CD14-positive monocyte (primary cell): Measurements from ENCODE around the gene PNLDC1. TPM values are rescaled to one million over a fixed set of nuclear protein-coding genes. Genes with fewer than 3 reads are reported as not detected.
"Not testable (repeated sequence)": the region's sequence is repeated elsewhere in the genome, so short reads cannot be mapped to it uniquely, and the experiment has no call there.

Experiments used
- DNase-seq, 3 donors: peaks; one replicate each; pipeline ENCODE4 v3.0.0-alpha.2; 2011 to 2022
- H2AFZ ChIP-seq: 2 replicates; pipeline ENCODE4 v1.6.0; 2012; ENCODE audit warnings: mild to moderate bottlenecking, low read depth, low read length, inconsistent platforms; ENCODE audit not compliant: insufficient read depth, poor library complexity, severe bottlenecking
- H3K27ac ChIP-seq, 2 donors: 1 replicate in 1 of 2; 2 replicates in 1 of 2; pipeline ENCODE4 v1.5.1; 2012 to 2013; ENCODE audit warnings: low read length in 2 of 2, control low read depth in 1 of 2, inconsistent platforms in 1 of 2, low read depth in 1 of 2, mild to moderate bottlenecking in 1 of 2
- H3K27me3 ChIP-seq, 2 donors: one replicate each; pipeline versions ENCODE4 v1.6.0 to v1.6.1; 2011 to 2013; ENCODE audit warnings: low read length in 2 of 2; ENCODE audit not compliant: control insufficient read depth in 2 of 2, insufficient read depth in 2 of 2
- H3K36me3 ChIP-seq, 2 donors: replicated peaks in 1 of 2; 1 replicate in 1 of 2; 2 replicates in 1 of 2; pipeline versions ENCODE4 v1.5.1 to v1.6.1; 2012 to 2013; ENCODE audit warnings: low read length in 2 of 2, control low read depth in 1 of 2, inconsistent platforms in 1 of 2, mild to moderate bottlenecking in 1 of 2; ENCODE audit not compliant: insufficient read depth in 2 of 2, control insufficient read depth in 1 of 2
- H3K4me1 ChIP-seq, 2 donors: 1 replicate in 1 of 2; 2 replicates in 1 of 2; pipeline versions ENCODE4 v1.5.1 to v1.6.1; 2012 to 2013; ENCODE audit warnings: low read length in 2 of 2, control low read depth in 1 of 2, inconsistent platforms in 1 of 2, mild to moderate bottlenecking in 1 of 2, moderate library complexity in 1 of 2; ENCODE audit not compliant: insufficient read depth in 2 of 2, control insufficient read depth in 1 of 2
- H3K4me2 ChIP-seq: replicated peaks from 2 replicates; pipeline ENCODE3; 2012; ENCODE audit warnings: low read length, moderate library complexity, mild to moderate bottlenecking; ENCODE audit not compliant: poor library complexity, severe bottlenecking; ENCODE audit errors: extremely low read depth
- H3K4me3 ChIP-seq, 3 experiments: fragments of 200-600 bp in 1 of 3; sonication (generic) in 1 of 3; replicated peaks in 1 of 3; 1 replicate in 2 of 3; 2 replicates in 1 of 3; pipeline ENCODE4 v1.5.1; 2011 to 2013; ENCODE audit warnings: low read length in 3 of 3, mild to moderate bottlenecking in 3 of 3, control low read depth in 2 of 3, low read depth in 2 of 3, inconsistent platforms in 1 of 3, moderate library complexity in 1 of 3
- H3K79me2 ChIP-seq: 2 replicates; pipeline ENCODE4 v1.6.0; 2012; ENCODE audit warnings: mild to moderate bottlenecking, control low read depth, inconsistent platforms, low read length, moderate library complexity; ENCODE audit not compliant: insufficient read depth
- H3K9ac ChIP-seq: 2 replicates; pipeline ENCODE4 v1.6.0; 2017; ENCODE audit warnings: low read length, mild to moderate bottlenecking; ENCODE audit not compliant: insufficient read depth, poor library complexity, severe bottlenecking
- H3K9me3 ChIP-seq, 2 donors: replicated peaks in 1 of 2; 1 replicate in 1 of 2; 2 replicates in 1 of 2; pipeline versions ENCODE4 v1.5.1 to v1.6.1; 2012 to 2013; ENCODE audit warnings: low read length in 2 of 2, control low read depth in 1 of 2; ENCODE audit not compliant: control insufficient read depth in 1 of 2, insufficient read depth in 1 of 2
- H4K20me1 ChIP-seq: 2 replicates; pipeline ENCODE4 v1.6.0; 2012; ENCODE audit warnings: mild to moderate bottlenecking, low read length, control low read depth, moderate library complexity; ENCODE audit not compliant: insufficient read depth
- H3K27ac Mint-ChIP-seq, 7 donors: one replicate each; pipeline ENCODE4 v1.8.0; 2020; ENCODE audit warnings: mild to moderate bottlenecking in 7 of 7, mixed read lengths in 7 of 7, moderate library complexity in 6 of 7, inconsistent platforms in 2 of 7
- H3K27me3 Mint-ChIP-seq, 3 donors: one replicate each; pipeline ENCODE4 v1.8.0; 2021 to 2022; ENCODE audit warnings: low read depth in 3 of 3, mild to moderate bottlenecking in 3 of 3, mixed read lengths in 3 of 3, moderate library complexity in 3 of 3, inconsistent platforms in 1 of 3
- H3K36me3 Mint-ChIP-seq, 2 donors: one replicate each; pipeline ENCODE4 v1.8.0; 2020; ENCODE audit warnings: mixed read lengths in 2 of 2, inconsistent platforms in 1 of 2, mild to moderate bottlenecking in 1 of 2
- H3K4me1 Mint-ChIP-seq: one replicate; pipeline ENCODE4 v1.8.0; 2020; ENCODE audit warnings: mild to moderate bottlenecking, mixed read lengths
- H3K4me3 Mint-ChIP-seq, 2 donors: one replicate each; pipeline ENCODE4 v1.8.0; 2020; ENCODE audit warnings: mild to moderate bottlenecking in 2 of 2, mixed read lengths in 2 of 2, moderate library complexity in 1 of 2
- H3K9me3 Mint-ChIP-seq, 7 donors: one replicate each; pipeline ENCODE4 v1.8.0; 2020 to 2022; ENCODE audit warnings: mixed read lengths in 7 of 7, mild to moderate bottlenecking in 6 of 7, moderate library complexity in 6 of 7, inconsistent platforms in 2 of 7
- CTCF ChIP-seq: fragments of 200-600 bp; IDR thresholded peaks from one replicate; pipeline ENCODE4 v1.8.0; 2022; ENCODE audit warnings: antibody characterized with exemption, mild to moderate bottlenecking
- WGBS: methylation state at CpG from one replicate; pipeline ENCODE4 v1.1.5; 2013; ENCODE audit warnings: missing lambda C conversion rate; ENCODE audit not compliant: insufficient coverage; 5-methylcytosine and 5-hydroxymethylcytosine counted together
- intact Hi-C, 2 donors: fragments of 100-400 bp; cut with micrococcal nuclease; formaldehyde crosslinking; loops; one replicate each; pipeline versions ENCODE4 v1.15.0 to v1.15.1; 2023
- polyA plus RNA-seq, 3 donors: library from polyadenylated mRNA; depleted of rRNA in 1 of 3; unstranded in 2 of 3; stranded (reverse) in 1 of 3; fragments of 300-500 nt in 2 of 3; fragments of >200 nt in 1 of 3; fragmentation: Illumina TruSeq in 2 of 3; gene quantifications; 1 replicate in 2 of 3; 2 replicates in 1 of 3; pipeline ENCODE4 v1.2.3, GENCODE V29; 2012 to 2021

PNLDC1 gene
- polyA plus RNA-seq, 3 donors: 0.56 TPM; not detected in 2

DNA sequence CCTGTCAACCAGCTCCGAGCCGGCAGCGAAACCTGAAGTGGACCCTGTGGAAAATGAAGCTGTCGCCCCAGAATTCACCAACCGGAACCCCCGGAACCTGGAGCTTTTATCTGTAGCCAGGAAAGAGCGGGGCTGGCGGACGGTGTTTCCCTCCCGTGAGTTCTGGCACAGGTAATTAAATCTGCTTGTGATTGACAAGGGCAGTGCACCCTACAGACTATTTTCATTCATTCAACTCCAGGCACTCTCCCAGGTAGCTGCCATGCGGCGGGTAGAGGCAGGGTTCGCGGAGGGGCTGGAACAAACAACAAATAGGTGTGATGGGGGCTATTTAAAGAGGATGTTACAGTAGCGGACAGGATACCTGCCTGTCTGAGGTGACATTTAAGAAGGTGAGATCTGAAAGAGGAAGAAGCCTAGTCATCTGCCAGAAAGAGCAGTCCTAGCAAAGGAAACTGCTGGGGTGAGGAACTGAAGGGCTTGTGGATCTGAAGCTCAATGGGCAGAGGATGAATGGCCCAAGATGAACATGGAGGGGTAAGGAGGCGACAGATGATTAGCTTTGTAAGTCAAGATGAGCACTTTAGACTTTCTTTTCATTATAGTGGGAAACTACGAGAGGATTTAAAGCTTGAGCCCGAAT lies 9.0 kb upstream of the PNLDC1 start:
- WGBS: 18% methylated on average over 16 of the region's 18 CpGs
- Histone ChIP-seq H3K4me3 (peak overlapping the region; percentile 69 to 91 (median 79)), H3K4me1 (peaks cover 28 to 38% of the 10 kb centered on the region in 2 donors), H3K9me3 (no peaks in the 10 kb centered on the region), H3K27me3 (no peaks in the 10 kb centered on the region), H3K27ac (peak overlapping the region; percentile 85 to 97), H4K20me1 (peaks cover 48% of the 10 kb centered on the region), H3K36me3 (peaks cover 34 to 59% of the 10 kb centered on the region in 2 donors), H3K9ac (peak overlapping the region; percentile 83), H3K4me2 (peak overlapping the region; percentile 88), H3K79me2 (peaks cover 81% of the 10 kb centered on the region), H2AFZ (peak overlapping the region; percentile 96)
- TF ChIP-seq CTCF: no peak
- intact Hi-C loops: loop anchor here in 1 of 2 donors (2.0 kb wide), 1 partner anchor 98 kb away; the partner anchor contains the start of gene SOD2
- Mint-ChIP-seq H3K4me1 (peaks cover 32% of the 10 kb centered on the region), H3K36me3 (peaks cover 39 to 50% of the 10 kb centered on the region in 2 donors), H3K27ac (peak overlapping the region; percentile 95 to 98 (median 98)), H3K9me3 (no peaks in the 10 kb centered on the region), H3K4me3 (peak overlapping the region; percentile 94 to 97), H3K27me3 (peaks cover 0 to 1% (median 0%) of the 10 kb centered on the region in 3 donors)
- peak; percentile 4 to 41 (median 22) for DNase-seq

DNA sequence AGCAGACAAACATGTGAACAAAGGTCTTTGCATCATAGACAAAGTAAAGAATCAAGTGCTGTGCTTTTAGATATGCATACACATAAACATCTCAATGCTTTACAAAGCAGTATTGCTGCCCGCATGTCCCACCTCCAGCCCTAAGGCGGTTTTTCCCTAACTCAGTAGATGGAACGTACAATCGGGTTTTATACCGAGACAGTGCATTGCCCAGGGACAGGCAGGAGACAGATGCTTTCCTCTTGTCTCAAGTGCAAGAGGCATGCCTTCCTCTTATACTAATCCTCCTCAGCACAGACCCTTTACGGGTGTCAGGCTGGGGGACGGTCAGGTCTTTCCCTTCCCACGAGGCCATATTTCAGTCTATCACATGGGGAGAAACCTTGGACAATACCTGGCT lies 5.1 kb upstream of the PNLDC1 start:
- H3K4me2 ChIP-seq, H3K4me3 Mint-ChIP-seq, H3K27ac Mint-ChIP-seq, intact Hi-C loops, H3K4me3 ChIP-seq, H3K27me3 ChIP-seq, H2AFZ ChIP-seq, H3K9me3 ChIP-seq, DNase-seq, H3K9me3 Mint-ChIP-seq, H3K27ac ChIP-seq, H3K27me3 Mint-ChIP-seq, H3K9ac ChIP-seq: not testable (repeated sequence)
- Histone ChIP-seq H4K20me1 (peaks cover 23% of the 10 kb centered on the region), H3K79me2 (peaks cover 51% of the 10 kb centered on the region), H3K36me3 (peaks cover 55 to 80% of the 10 kb centered on the region in 2 donors), H3K4me1 (peaks cover 13 to 18% of the 10 kb centered on the region in 2 donors)
- H3K4me1 Mint-ChIP-seq: peaks cover 18% of the 10 kb centered on the region
- peaks cover 59 to 71% of the 10 kb centered on the region in 2 donors for H3K36me3 Mint-ChIP-seq
- WGBS: 89% methylated on average over 7 of the region's 8 CpGs
